GM21367 (cell line): ENCODE measurements around the gene FRAS1.
"Not testable (repeated sequence)": the region's sequence is repeated elsewhere in the genome, so short reads cannot be mapped to it uniquely, and the experiment has no call there.

Experiments used
- ATAC-seq: cut with Tn5 transposase; IDR thresholded peaks from one replicate; pipeline ENCODE4 v1.9.1; 2021; ENCODE audit not compliant: unreplicated experiment

FRAS1 gene

DNA sequence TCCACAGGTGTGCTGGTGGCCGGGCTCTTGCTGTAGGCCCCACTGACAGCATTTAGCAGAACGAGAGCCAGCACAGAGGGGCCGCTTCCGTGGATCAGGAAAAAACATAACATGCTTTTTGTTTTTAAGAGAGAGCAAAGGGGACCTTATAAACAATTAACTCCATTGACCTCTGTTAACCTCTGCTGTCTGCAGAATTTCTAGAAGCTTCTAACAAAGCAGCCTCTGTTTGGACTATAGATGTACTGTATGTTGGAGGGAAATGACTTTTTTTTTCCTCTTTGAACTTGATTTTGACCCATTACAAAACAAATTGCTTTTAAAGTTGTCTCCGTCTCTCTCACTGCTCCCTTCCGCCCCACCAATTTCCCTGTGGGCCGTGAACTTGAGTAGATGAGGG is 210.7 kb downstream of the FRAS1 start:
- no peak for ATAC-seq

GRCh38 chr4:78268597-78268996 is 211.5 kb downstream of the FRAS1 start:
- ATAC-seq, result no peak

GRCh38 chr4:78275450-78275849 is 218.3 kb downstream of the FRAS1 start:
- ATAC-seq, result not testable (repeated sequence)

- ATAC-seq, result no peak
These were observed 229.2 kb downstream of the FRAS1 start for GRCh38 chr4:78286281-78286680.

DNA sequence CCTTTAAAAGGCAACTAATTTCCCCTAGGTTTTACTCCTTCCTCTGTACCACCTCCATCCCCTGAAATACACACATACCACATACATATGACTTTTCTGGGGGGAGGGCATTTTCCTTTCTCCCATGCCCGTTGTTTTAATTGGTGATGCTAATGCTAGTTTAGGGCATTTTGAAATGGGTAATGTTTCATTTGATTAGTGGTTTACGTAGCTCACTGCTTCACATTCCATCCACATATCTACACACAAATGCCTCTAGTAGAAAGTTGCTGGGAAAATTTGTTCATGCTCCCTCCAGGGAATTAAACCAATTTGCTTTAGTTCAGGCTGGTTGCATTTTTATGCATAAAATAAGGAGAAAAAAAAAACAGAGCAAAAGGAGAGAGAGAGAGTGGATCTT is 231.2 kb downstream of the FRAS1 start:
- no peak for ATAC-seq

DNA sequence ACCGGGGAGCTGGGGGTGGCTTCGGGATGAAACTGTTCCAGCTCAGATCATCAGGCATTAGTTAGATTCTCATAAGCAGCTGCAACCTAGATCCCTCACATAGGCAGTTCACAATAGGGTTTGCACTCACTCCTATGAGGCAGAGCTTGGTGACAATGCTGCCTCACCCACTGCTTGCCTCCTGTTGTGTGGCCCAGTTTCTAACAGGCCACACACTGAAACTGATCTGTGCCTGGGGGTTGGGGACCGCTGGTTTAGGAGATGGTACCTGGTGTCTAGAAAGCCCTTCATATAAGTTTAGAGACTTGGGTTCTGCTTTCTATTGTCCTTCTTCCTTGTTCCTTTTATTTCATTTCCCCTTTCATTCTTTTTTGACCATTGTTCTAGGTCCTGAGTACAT is 234.2 kb downstream of the FRAS1 start:
- no peak for ATAC-seq

GRCh38 chr4:78292341-78292740 is 235.2 kb downstream of the FRAS1 start:
- no peak for ATAC-seq

DNA sequence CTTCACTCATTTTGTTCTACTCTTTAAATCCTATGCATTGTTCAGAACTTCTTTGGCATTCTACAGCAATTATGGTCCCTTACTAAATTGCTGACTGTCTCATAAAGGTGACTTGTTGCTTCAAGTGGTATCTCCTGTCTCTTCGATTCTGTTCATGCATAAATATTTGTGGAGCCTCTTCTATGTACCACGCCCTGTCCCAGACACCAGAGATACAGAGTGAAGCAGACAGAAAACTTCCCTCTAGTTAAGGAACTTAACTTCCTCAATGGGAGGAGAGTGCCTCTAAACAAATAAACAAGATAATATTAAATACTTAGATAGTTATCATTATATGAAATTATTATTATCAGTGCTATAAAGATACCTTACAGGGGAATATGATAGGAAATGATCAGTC is 235.7 kb downstream of the FRAS1 start:
- no peak for ATAC-seq

DNA sequence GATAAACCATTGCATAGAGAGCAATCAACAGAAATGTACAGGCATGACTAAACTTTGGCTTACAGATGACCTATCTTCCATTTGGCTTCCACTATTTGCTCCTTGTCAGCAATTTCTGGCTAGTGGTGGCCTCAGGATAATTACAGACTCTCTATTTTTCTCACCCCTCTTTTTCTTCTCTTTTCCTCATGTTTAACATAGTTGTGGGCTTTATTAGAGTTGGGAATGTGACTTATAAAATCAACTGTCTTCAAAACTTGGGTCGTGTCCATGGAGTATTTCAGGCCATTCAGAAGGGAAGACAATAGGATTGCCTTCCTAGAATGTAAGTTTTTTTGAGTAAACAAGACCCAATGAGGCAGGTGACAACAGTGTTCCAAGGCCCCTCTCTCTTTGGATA is 236.2 kb downstream of the FRAS1 start:
- ATAC-seq, result no peak

- ATAC-seq, result no peak
These were observed 236.7 kb downstream of the FRAS1 start for GRCh38 chr4:78293821-78294301.

DNA sequence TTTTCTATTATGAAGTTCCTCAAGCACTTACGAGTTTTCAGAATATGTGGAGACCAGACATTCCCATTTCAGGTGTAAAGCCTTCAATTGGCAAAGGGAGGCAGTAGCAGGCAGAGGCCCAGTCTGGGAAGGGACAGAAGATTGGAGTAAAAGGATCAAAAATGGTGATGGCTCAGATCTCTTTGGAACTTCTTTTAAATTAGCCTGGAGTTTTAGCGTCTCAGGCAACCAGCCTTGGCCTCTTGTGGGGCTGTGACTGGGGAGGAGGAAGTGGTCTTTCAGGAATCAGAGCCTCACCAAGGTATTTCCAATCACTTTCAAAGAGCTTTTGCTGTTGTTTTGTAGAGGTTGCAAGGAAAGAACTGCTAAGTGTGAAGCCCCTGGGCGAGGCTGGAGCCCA is 239.1 kb downstream of the FRAS1 start:
- ATAC-seq, result no peak

- peak; percentile 44 for ATAC-seq
These were observed 240.1 kb downstream of the FRAS1 start for GRCh38 chr4:78297116-78297800.

GRCh38 chr4:78298618-78299017 is 241.5 kb downstream of the FRAS1 start:
- no peak for ATAC-seq

DNA sequence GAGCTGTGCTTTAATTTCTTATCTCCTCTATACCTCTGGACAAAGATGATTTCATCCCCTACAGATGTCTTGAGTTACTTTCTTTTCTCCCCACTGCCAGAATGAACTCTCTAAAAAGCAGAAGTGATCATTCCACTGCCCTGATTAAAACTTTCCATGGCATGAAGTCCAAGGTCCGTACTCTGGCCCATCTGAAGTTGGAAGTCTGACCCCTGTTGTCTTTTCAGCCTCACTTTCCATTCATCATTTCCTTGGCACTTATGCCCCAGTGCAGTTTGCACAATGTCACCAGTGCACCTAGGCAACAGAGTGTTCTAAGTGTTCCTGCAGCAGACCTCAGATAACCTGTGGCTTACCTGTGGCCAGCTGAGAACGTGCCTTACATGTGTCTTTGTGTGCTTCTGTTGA is 242.4 kb downstream of the FRAS1 start:
- ATAC-seq, result no peak

DNA sequence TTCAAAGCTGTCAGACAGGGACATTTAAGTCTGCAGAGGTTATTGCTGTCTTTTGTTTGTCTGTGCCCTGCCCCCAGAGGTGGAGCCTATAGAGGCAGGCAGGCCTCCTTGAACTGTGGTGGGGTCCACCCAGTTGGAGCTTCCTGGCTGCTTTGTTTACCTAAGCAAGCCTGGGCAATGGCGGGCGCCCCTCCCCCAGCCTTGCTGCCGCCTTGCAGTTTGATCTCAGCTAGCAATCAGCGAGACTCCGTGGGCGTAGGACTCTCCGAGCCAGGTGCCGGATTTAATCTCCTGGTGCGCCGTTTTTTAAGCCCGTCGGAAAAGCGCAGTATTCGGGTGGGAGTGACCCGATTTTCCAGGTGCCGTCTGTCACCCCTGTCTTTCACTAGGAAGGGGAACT is 250.1 kb downstream of the FRAS1 start:
- ATAC-seq, result not testable (repeated sequence)

DNA sequence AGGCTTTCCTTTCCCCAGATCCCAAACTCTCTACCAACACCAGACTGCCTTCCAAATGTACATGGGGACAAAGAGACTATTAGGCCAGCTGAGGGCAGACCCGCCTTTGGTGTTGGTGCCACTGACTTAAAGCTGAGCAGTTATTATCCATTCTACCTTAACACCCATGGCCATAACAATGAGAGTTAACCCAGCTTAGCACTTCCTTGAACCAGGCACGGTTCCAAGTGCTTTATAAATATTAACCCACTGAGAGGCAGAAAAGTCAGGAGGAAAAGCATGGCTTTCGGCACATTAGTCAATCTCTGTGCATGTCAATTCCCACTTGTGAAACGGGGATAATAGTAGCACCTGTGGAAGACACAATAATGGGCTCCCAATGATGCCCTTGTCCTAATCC is 251.4 kb downstream of the FRAS1 start:
- ATAC-seq, result no peak

DNA sequence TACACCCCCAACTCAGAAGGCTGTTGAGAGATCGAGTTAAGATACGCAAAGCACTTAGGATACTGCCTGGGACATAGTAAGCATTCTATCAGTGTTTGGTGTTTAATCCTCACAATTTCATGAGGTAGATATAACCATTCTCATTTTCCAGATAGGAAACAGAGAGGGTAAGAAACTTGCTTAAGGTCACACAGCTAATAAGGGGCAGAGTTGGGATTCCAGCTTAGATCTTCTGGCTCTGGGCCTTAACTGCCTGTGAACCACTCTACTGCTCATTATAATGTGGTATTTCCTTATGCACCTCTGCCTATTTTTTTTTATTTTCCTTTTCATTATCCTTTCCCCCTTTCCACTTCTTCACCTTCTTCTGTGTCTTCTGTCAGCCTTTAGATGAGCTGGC is 252.2 kb downstream of the FRAS1 start:
- ATAC-seq, result no peak

GRCh38 chr4:78310007-78310739 is 253.1 kb downstream of the FRAS1 start:
- no peak for ATAC-seq

GRCh38 chr4:78310740-78311115 is 253.6 kb downstream of the FRAS1 start:
- no peak for ATAC-seq

DNA sequence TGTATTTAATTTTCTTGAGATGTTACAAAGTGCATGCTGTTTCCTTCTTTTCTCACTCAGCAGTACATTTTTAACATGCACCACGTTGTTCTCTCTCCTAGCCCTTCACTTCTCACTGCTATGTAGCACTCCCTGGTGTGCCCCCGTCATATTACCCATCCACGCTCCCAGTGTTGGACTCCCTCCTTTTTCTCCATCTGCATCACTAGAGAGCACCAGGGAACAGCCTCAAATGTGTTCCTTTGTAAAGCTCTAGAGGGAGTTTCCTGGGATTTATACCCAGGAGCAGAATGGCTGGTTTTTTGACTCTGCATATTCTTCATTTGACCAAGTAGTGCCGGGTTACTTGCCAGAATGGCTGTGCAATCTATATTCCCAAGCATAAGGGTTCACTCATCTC is 254.2 kb downstream of the FRAS1 start:
- no peak for ATAC-seq

- ATAC-seq, result no peak
These were observed 256.0 kb downstream of the FRAS1 start for GRCh38 chr4:78312989-78313753.

DNA sequence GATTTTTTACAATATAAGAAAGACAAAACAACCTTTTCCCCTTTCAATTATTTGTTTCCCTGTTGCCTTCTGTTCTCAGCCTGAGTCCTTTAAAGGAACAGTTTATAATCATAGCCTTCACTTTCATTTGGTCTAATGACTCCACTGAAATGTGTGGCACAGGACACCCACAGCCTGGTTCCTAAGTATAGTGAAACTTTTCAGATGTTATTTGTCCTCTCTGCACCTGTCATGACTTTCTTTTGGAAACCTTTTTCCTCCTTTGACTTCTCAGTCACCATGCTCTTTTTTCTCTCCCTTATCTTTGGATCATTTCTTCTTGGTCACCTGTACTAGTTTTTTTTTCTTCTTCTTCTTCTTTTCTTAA is 256.6 kb downstream of the FRAS1 start:
- ATAC-seq, result peak; percentile 53
